LNCaP clone FGC (cell line): Measurements from ENCODE around the gene FAM120AOS.
A peak's percentile ranks its signal among the peaks of the same experiment; 100 is the strongest.

Experiments
- DNase-seq: peaks from one replicate; pipeline ENCODE4 v3.0.0-alpha.2; 2011; ENCODE audit warnings: low read depth
- H3K4me3 ChIP-seq: 2 replicates; pipeline ENCODE4 v1.5.1; 2011; ENCODE audit warnings: mild to moderate bottlenecking, low read depth, low read length, control low read depth
- TF ChIP-seq, protein P1 (sequence below): IDR thresholded peaks from 2 replicates; pipeline ENCODE4 v1.5.1; 2012; ENCODE audit warnings: mild to moderate bottlenecking; ENCODE audit not compliant: control insufficient read depth, insufficient read depth; ENCODE audit errors: extremely low read depth

Gene FAM120AOS

DNA sequence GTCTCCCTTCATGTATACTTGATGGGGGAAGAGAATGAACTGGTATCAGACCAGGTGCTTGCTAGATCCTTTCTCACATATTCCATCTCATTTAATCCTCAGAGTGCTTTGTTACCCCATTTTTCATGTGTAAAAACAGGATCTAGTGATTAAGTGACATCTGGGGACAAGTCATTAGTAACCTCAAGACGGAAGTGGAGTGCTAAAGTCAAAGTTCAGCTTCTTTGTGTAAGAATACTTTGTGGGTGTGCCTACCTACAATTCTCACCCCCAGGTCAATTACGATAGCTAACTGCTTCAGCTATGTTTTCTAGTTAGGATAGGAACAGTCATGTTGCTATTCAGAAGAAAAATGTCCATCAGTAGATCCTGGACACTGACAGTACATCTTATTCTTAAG lies 3.1 kb upstream of the FAM120AOS start:
- no peak overlapping the region for H3K4me3 ChIP-seq
- no peak for DNase-seq

DNA sequence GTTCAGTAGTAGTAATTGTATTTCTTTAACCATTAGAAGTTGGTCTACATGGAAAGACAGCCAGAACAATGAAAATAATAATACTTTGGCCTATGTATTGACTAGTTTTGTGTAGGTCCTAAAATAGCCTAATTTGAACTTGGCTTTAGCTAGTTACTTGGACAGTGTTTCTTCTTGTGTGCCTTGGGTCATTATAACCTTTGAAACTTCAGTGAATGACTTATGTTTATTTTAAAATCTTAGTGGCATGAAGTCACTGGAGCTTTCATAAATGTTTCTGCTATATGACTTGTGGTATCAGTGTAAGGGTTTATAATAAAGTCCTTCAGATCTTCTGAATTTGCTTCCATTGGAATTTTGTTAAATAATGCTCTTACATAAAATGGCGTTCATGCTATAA lies 2.6 kb upstream of the FAM120AOS start:
- TF ChIP-seq, protein P1, sequence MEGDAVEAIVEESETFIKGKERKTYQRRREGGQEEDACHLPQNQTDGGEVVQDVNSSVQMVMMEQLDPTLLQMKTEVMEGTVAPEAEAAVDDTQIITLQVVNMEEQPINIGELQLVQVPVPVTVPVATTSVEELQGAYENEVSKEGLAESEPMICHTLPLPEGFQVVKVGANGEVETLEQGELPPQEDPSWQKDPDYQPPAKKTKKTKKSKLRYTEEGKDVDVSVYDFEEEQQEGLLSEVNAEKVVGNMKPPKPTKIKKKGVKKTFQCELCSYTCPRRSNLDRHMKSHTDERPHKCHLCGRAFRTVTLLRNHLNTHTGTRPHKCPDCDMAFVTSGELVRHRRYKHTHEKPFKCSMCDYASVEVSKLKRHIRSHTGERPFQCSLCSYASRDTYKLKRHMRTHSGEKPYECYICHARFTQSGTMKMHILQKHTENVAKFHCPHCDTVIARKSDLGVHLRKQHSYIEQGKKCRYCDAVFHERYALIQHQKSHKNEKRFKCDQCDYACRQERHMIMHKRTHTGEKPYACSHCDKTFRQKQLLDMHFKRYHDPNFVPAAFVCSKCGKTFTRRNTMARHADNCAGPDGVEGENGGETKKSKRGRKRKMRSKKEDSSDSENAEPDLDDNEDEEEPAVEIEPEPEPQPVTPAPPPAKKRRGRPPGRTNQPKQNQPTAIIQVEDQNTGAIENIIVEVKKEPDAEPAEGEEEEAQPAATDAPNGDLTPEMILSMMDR = no peak
- no peak for DNase-seq
- H3K4me3 ChIP-seq = no peak overlapping the region

More for the DNA sequence above, 3.1 kb upstream of the FAM120AOS start:
- TF ChIP-seq, protein P1 = no peak

DNA sequence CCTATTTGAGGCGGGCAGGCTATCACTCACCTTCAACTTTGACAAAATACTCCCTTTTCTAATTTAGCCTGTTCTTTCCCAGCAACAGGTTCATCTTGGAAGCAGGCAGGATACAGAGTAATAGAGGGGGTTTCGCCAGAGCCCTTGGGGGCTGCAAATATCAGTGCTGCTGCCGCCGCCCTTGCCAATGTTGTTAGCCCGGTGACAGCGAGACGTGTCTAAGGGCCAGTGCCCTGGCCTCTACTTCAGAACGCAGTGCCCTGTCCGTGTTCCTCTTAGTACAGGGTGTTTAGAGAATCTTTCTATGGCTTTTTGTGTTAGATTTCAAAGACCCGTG lies 703 bp downstream of the FAM120AOS start:
- DNase-seq = no peak
- peak overlapping the region; percentile 70 for H3K4me3 ChIP-seq
- TF ChIP-seq, protein P1 = no peak

DNA sequence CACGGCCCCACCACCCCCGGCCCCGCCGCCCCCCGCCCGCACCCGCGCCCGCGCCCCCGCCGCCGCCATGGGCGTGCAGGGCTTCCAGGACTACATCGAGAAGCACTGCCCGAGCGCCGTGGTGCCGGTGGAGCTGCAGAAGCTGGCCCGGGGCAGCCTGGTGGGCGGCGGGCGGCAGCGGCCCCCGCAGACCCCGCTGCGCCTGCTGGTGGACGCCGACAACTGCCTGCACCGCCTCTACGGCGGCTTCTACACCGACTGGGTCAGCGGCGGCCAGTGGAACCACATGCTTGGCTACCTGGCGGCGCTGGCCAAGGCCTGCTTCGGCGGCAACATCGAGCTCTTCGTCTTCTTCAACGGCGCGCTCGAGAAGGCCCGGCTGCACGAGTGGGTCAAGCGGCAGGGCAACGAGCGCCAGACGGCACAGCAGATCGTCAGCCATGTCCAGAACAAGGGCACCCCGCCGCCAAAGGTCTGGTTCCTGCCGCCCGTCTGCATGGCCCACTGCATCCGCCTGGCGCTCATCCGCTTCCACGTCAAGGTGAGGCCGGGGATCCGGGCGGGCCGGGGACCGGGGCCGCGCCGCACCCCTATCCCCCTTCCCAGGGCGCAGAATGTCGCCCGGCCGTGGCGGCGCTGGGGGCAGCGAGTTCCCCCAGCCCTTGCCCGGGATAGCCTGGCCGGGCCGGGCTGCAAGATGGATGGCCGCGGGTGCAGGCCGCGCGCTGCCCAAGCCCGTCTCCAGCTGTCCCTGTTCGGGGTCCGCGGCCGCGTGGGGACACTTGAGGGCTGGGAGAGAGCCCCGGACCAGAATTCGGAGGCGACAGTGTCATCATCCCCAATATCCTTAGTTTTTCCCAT lies 1.3 kb downstream of the FAM120AOS start:
- TF ChIP-seq, protein P1 = 0 out of 2 replicates have a peak, but pooled peaks have one; percentile 3
- no peak for DNase-seq
- peak overlapping the region; percentile 70 for H3K4me3 ChIP-seq

DNA sequence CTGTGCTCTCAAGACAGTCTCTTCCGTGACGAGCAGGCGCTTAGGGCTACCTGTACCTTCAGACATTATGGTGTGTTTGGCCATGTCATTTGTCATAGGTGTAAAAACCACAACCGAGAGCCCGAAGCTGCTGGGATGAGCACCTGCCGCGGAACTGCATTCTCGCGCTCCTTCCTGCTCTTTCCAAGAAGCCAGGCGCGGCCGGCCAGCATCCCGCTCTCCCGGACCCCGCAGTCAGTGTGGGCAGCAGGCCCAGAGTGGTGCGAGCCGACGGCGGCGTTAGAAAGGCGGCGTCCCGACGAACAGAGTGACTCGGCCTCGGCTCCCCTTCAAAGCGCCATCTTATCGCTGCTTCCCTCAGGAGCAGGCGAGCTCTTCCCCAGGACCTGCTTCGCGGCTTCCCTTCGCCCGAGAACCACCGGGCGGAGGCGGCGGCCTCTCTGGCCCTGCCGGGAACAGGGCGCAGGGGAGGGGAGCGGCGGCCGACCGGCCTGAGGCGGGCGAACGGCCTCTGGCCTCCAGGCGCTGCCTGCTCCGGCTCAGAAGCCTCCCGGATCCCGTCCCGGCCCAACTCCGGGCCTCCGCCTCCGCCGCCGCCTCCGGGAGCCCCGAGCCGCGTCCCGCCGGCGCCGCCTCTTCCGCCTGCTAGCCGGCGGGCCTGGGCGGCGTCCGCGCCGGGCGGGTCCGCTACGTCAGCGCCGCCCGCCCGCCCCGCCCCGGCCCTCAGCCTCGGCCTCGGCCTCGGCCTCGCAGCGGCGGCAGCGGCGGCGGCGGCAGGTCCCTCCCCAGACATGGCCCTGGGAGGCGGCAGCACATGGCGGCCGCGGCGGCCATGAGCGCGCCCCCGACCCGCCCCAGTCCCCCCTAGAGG lies 2.2 kb downstream of the FAM120AOS start, which contains the start of gene FAM120A:
Gene FAM120A (plus strand): TSS at position 741 of the 871 bp plus-strand sequence. CDS start 231 bp downstream, outside the sequence.
- H3K4me3 ChIP-seq = peak within 1 kb of the TSS; percentile 78
- DNase-seq = no peak
- TF ChIP-seq, protein P1 = no peak

DNA sequence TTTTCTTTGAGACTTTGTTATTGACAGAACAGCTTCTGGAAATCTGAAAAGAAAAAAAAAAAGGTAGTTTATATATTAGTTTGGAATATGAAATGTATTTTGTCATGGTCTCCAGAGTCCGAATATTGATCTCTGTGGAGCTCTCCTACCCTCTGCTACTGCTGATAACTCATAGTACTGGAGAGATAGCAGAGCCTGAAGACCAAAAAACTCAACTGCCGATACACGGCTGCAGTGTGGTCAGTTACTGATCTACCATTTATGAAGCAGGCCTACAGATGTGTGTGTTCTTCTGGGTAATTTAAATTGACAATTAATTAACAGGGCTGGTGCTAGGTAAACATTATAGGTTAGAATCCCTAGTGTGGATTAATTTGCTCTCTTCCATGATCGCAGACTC lies 5.7 kb downstream of the FAM120AOS start:
- TF ChIP-seq, protein P1 = no peak
- DNase-seq = no peak
- H3K4me3 ChIP-seq = no peak overlapping the region
